SKM-1 treated with dmso at 0.1 percent for 144 hours (cell line): ENCODE measurements around the gene SUSD4.

Experiments used
- DNase-seq: peaks from one replicate; lab custom pipeline; 2025; ENCODE audit not compliant: unreplicated experiment; lab: John Stamatoyannopoulos, UW

SUSD4 gene

GRCh38 chr1:223233019-223233409 is 131.0 kb downstream of the SUSD4 start:
- no peak for DNase-seq

GRCh38 chr1:223231581-223231980 is 132.4 kb downstream of the SUSD4 start:
- DNase-seq, result no peak

- DNase-seq, result no peak
These were observed 132.9 kb downstream of the SUSD4 start for GRCh38 chr1:223231011-223231572.

- DNase-seq, result no peak
These were observed 133.7 kb downstream of the SUSD4 start for GRCh38 chr1:223230161-223230881.

- DNase-seq, result no peak
These were observed 134.2 kb downstream of the SUSD4 start for GRCh38 chr1:223229756-223230155.

GRCh38 chr1:223228931-223229528 is 134.9 kb downstream of the SUSD4 start:
- DNase-seq, result no peak

GRCh38 chr1:223228201-223228600 is 135.8 kb downstream of the SUSD4 start:
- no peak for DNase-seq

- no peak for DNase-seq
These were observed 136.3 kb downstream of the SUSD4 start for GRCh38 chr1:223227486-223228196.

- DNase-seq, result no peak
These were observed 136.9 kb downstream of the SUSD4 start for GRCh38 chr1:223227031-223227430.

- DNase-seq, result no peak
These were observed 137.7 kb downstream of the SUSD4 start for GRCh38 chr1:223226271-223226670.

- DNase-seq, result no peak
These were observed 138.5 kb downstream of the SUSD4 start for GRCh38 chr1:223225481-223225880.

GRCh38 chr1:223225061-223225460 is 138.9 kb downstream of the SUSD4 start:
- DNase-seq, result no peak

- no peak for DNase-seq
These were observed 139.5 kb downstream of the SUSD4 start for GRCh38 chr1:223224465-223224864.

- DNase-seq, result no peak
These were observed 140.6 kb downstream of the SUSD4 start for GRCh38 chr1:223223091-223223995.

GRCh38 chr1:223222377-223222776 is 141.6 kb downstream of the SUSD4 start:
- no peak for DNase-seq

GRCh38 chr1:223221686-223222085 is 142.3 kb downstream of the SUSD4 start:
- DNase-seq, result no peak

- DNase-seq, result no peak
These were observed 143.9 kb downstream of the SUSD4 start for GRCh38 chr1:223219846-223220610.

- no peak for DNase-seq
These were observed 144.7 kb downstream of the SUSD4 start for GRCh38 chr1:223219318-223219635.

GRCh38 chr1:223217781-223218180 is 146.2 kb downstream of the SUSD4 start:
- DNase-seq, result no peak

- no peak for DNase-seq
These were observed 147.3 kb downstream of the SUSD4 start for GRCh38 chr1:223216531-223217205.
